ENCODE measurements around the gene MYO18B.

The MYO18B gene

DNA sequence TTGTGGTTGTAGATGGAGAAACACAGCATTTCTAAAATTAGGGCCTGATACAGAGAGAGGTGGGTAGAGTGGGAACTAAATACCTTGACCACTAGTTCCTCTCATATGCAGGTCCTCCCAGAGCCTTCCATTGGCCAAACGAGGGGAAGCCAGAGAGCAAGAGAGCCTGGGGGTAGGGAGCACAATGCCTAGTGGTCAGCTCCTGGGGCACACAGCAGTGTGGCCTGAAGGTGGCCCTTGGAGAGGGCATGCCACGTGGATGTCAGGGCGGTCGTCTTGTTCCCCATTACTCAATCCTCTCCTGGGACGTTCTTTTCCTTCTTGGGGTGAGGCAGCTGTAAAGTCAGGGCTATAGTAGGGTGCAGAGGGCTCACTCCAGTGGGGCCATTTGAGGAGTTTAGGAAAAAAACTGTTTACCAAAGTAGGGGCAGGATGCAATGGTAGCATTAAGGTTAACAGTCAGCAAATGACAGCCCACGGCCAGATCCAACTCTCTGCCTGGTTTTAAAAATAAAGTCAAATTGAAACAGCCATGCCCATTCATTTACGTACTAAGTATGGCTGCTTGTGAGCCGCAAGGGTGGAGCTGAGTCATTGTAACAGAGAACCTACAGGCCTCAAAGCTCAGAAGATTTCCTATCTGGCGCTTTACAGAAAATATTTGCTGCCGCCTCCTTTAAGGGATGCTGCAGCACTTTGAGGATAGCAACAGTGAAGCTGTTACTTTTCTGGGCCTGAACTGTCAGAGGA is 7.6 kb downstream of the MYO18B start:
- TF ChIP-seq ZNF274 (IDR thresholded peaks at IDR 0.05; ENCODE audit: low read depth, low read length): no peak
- no peak overlapping the region for H3K4me3 ChIP-seq (ENCODE audit: low read length)

DNA sequence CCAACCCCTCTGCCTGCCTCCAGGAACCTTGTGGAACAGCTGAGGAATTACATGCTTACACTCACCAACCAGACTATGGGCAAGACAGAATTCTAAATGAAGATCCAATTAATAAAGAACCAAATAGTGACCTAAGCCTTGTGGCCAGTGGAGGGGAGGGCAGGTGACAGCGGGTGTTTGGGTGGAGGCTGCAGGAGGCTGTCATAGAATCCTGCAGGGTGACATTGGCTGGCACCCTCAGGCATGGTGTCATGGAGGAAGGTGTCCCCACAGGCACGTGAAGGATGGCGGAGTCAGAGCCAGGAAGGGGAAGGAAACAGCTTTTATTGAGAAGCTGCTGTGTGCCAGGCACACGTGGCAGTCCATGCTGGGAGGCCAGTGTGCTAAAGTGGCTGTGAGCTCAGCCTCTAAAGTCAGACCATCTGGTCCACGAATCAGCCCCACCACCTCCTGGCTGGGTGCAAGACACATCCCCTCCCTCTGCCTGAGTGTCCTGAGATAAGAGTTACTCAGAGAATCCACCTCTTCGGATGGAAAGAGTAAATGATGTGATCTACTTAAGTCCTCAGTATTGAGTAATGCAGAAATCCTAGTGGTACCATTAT is 8.7 kb downstream of the MYO18B start:
- no peak overlapping the region for H3K4me3 ChIP-seq (ENCODE audit: low read length)
- TF ChIP-seq ZNF274 (IDR thresholded peaks at IDR 0.05; ENCODE audit: low read depth, low read length): no peak

DNA sequence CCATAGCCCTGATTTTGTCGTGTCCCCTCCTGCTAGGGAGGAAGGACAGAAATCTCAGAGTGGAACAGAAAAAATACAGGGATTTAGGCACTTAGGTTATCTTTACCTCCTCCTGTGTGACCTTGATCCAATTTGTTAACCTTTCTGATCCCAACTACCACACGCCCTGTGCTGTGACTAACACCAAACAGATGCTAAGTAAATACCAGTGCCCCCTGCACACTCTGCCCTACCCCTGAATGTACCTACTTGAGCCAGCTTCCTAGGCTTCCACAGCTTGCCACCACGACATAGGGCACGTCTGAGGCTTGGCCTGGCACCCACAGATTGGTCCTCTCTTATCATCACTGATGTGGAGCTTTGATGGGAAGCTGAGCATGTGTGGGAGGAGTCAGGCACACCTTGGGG is 9.2 kb downstream of the MYO18B start:
- H3K4me3 ChIP-seq (ENCODE audit: low read length): no peak overlapping the region
- no peak for TF ChIP-seq ZNF274 (IDR thresholded peaks at IDR 0.05; ENCODE audit: low read depth, low read length)

DNA sequence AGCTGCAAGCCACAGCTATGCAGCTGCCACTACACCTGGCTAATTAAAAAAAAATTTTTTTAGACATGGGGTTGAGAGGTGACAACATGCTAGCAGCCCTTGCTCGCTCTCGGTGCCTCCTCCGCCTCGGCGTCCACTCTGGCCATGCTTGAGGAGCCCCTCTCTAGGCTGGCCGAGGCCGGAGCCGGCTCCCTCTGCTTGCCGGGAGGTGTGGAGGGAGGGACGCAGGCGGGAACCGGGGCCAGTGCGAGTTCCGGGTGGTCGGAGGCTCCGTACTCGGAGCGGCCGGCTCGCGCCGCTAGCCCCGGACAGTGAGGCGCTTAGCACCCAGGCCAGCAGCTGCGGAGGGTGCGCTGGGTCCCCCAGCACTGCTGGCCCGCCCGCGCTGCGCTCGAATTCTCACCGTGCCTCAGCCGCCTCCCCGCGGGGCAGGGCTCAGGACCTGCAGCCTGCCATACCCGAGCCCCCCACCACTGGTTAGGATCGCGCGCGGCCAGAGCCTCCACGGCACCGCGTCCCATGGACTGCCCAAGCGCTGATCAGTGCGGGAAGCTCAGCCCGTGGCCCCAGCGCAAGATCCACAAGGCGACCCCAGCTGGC is 10.7 kb downstream of the MYO18B start:
- no peak for TF ChIP-seq ZNF274 (IDR thresholded peaks at IDR 0.05; ENCODE audit: low read depth, low read length)

DNA sequence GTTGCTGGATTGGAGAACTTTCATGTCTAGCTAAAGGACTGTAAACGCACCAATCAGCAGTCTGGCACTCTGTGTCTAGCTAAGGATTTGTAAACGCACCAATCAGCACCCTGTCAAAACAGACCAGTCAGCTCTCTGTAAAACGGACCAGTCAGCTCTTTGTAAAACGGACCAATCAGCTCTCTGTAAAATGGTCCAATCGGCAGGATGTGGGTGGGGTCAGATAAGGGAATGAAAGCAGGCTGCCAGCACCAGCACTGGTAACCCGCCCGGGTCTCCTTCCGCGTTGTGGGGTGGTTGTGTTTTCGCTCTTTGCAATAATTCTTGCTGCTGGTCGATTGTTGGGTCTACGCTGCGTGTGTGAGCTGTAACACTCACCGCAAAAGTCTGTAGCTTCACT is 11.3 kb downstream of the MYO18B start:
- H3K4me3 ChIP-seq (ENCODE audit: low read length): no peak overlapping the region
- TF ChIP-seq ZNF274 (IDR thresholded peaks at IDR 0.05; ENCODE audit: low read depth, low read length): no peak

More for the DNA sequence above, 10.7 kb downstream of the MYO18B start:
- H3K4me3 ChIP-seq (ENCODE audit: low read length): no peak overlapping the region

- no peak for TF ChIP-seq ZNF274 (IDR thresholded peaks at IDR 0.05; ENCODE audit: low read depth, low read length)
- H3K4me3 ChIP-seq (ENCODE audit: low read length): no peak overlapping the region
Measured at GRCh38 chr22:25754527-25755202, 12.7 kb downstream of the MYO18B start.

GRCh38 chr22:25757686-25758085 is 15.7 kb downstream of the MYO18B start:
- no peak overlapping the region for H3K4me3 ChIP-seq (ENCODE audit: low read length)
- TF ChIP-seq ZNF274 (IDR thresholded peaks at IDR 0.05; ENCODE audit: low read depth, low read length): no peak

DNA sequence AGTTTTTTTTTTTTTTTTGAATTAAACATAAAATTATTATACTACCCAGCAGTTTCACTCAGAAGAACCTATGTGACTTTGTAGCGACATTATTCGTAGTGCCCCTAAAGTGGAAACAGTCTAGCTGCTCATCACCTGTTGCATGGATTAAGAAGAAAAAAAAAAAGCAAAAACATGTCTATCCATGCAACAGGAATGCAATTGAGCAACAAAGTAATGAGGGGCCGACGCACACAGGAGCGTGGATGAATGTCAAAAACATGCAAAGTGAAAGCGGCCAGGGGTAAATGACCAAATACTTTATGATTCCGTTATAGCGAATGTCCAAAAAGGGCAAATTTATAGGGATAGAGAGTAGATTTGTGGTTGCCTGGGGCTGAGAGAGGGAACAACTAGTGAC is 16.3 kb downstream of the MYO18B start:
- H3K4me3 ChIP-seq (ENCODE audit: low read length): no peak overlapping the region
- no peak for TF ChIP-seq ZNF274 (IDR thresholded peaks at IDR 0.05; ENCODE audit: low read depth, low read length)

GRCh38 chr22:25759825-25760231 is 17.8 kb downstream of the MYO18B start:
- no peak for TF ChIP-seq ZNF274 (IDR thresholded peaks at IDR 0.05; ENCODE audit: low read depth, low read length)
- H3K4me3 ChIP-seq (ENCODE audit: low read length): no peak overlapping the region

- H3K4me3 ChIP-seq (ENCODE audit: low read length): no peak overlapping the region
- TF ChIP-seq ZNF274 (IDR thresholded peaks at IDR 0.05; ENCODE audit: low read depth, low read length): no peak
Measured at GRCh38 chr22:25760294-25760693, 18.3 kb downstream of the MYO18B start.

DNA sequence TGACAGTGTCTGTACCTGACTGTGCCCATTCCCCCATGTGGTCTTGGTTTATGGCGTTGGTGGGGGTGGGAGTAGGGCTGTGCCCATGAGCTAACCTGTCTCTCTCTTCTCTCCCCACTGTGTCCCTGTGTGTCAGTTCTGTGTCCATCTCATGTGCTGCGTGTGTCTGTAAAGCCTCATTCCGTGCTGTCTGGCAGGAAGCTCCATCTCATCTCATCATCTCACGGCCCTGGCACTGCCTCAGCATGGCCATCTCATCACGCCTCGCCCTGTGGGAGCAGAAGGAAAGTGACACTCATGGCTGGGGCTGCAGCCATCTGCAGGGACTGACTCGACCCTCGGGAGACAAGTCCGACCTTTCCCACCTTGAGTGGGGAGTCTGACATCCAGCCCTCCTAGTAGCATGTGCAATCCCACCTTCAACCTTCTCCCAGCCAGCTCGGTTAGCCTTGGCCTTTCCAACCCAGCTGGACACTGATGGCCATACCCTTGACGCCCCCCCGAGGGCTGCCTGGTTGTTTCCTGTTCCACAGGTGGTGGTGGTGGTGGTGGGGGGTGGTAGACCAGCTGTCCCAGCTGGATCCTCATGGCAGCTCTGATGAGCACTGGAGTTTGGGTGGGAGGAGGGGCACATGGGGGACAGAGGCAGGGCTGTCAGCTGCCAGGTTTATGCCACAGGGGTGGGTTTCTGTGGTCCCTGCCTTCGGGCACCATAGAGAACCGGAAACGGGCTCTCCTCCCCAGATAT is 19.0 kb downstream of the MYO18B start:
- no peak for TF ChIP-seq ZNF274 (IDR thresholded peaks at IDR 0.05; ENCODE audit: low read depth, low read length)
- no peak overlapping the region for H3K4me3 ChIP-seq (ENCODE audit: low read length)

GRCh38 chr22:25762147-25762546 is 20.2 kb downstream of the MYO18B start:
- H3K4me3 ChIP-seq (ENCODE audit: low read length): no peak overlapping the region
- TF ChIP-seq ZNF274 (IDR thresholded peaks at IDR 0.05; ENCODE audit: low read depth, low read length): no peak

DNA sequence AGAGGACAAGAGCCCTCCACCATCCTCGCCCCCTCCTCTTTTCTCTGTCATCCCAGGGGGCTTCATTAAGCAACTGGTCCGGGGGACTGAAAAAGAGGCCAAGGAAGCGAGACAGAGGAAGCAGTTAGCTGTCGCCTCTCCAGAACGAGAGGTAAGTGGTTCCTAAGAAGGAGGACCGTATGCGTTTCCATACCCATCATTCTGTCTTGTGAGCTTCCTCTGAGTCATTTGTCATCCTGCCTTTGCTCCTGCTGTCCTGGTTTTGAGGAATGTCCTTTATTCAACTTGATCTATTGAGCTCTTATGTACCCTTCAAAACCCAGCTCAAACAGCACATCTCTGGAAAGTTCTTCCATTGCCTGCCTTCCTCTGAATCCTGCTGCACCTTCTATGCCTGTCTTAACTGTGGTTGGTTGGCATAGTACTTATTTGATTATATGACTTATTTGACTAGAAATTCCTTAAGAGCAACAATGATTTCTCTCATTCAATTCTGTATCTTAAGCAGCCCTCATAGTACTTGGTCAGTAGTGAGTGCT is 21.3 kb downstream of the MYO18B start:
- no peak overlapping the region for H3K4me3 ChIP-seq (ENCODE audit: low read length)
- no peak for TF ChIP-seq ZNF274 (IDR thresholded peaks at IDR 0.05; ENCODE audit: low read depth, low read length)
